Activated CD4-positive, alpha-beta T cell treated with anti-CD3 and anti-CD28 coated beads, Interleukin-2, amount 10 ng/mL, durations not matched to agents 7 days and 5 days (primary cell): ENCODE data around the gene GPR107. TPM values are rescaled to one million over a fixed set of nuclear protein-coding genes. Genes with fewer than 3 reads are reported as not detected.

ENCODE experiments used
- CTCF ChIA-PET: fragments of 350-600 bp; sonication (Branson Sonifier 250); formaldehyde crosslinking; loops from one replicate; lab custom pipeline; 2021; ENCODE audit warnings: antibody characterized with exemption; lab: Charles Lee
- POLR2A ChIA-PET: fragments of 350-600 bp; sonication (Branson Sonifier 250); formaldehyde crosslinking; loops from one replicate; lab custom pipeline; 2021; ENCODE audit warnings: antibody characterized with exemption; lab: Charles Lee
- DNase-seq: peaks from one replicate; pipeline ENCODE4 v3.0.0-alpha.2; 2020
- H3K27ac Mint-ChIP-seq: one replicate; pipeline ENCODE4 v1.8.0; 2021; ENCODE audit warnings: mild to moderate bottlenecking, moderate library complexity, mixed read lengths
- H3K27me3 Mint-ChIP-seq: one replicate; pipeline ENCODE4 v1.8.0; 2021; ENCODE audit warnings: mixed read lengths
- H3K36me3 Mint-ChIP-seq: one replicate; pipeline ENCODE4 v1.8.0; 2021; ENCODE audit warnings: low read depth, mixed read lengths
- H3K4me1 Mint-ChIP-seq: one replicate; pipeline ENCODE4 v1.8.0; 2021; ENCODE audit warnings: mixed read lengths
- H3K4me3 Mint-ChIP-seq: one replicate; pipeline ENCODE4 v1.8.0; 2021; ENCODE audit warnings: mild to moderate bottlenecking, moderate library complexity, mixed read lengths
- H3K9me3 Mint-ChIP-seq: one replicate; pipeline ENCODE4 v1.8.0; 2021; ENCODE audit warnings: mixed read lengths
- total RNA-seq, 2 experiments: library from RNA; stranded (reverse); gene quantifications; one replicate each; pipeline ENCODE4 v1.2.3, GENCODE V29; 2021

GPR107 gene
- total RNA-seq, 2 experiments from 2014 or later: 21.7 to 22.1 TPM

DNA sequence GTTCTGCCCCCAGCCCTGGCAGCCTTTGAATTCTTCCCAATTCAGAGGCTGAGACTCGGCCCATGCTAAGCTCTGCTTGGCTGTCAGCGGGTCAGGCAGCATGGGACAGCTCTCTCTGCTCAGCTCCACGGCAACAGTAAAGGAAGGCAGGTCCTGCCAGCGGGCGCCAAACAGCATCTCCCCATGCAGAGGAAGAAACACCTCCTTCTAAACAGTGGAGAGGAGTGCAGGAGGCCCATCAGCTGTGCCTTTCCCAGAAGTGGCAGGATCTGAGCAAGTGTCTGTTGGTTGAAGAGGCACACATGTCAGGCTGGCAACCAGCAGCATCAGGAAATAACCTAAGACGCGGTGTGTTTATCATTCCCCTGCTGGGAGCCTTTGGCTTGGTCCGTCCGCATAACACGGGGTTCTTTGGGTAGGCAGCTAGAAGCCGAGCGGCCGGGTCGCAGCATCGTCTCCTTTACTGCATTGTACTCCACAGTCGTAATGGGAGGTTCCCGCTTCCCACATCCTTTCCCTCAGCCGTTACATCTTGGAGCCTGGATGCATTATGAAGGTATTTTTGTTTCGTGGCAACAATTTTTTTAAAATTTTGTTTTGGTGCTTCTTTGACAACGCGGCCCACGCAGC, 75.8 kb downstream of the GPR107 start:
- H3K27ac Mint-ChIP-seq: peak overlapping the region; percentile 97
- DNase-seq: peak; percentile 13
- peaks cover 54% of the 10 kb centered on the region for H3K36me3 Mint-ChIP-seq
- H3K27me3 Mint-ChIP-seq: no peaks in the 10 kb centered on the region
- CTCF ChIA-PET: no interaction called here
- no peaks in the 10 kb centered on the region for H3K9me3 Mint-ChIP-seq
- POLR2A ChIA-PET: interaction anchor here (0.6 kb wide), 1 partner anchor 20 kb away, joined by 3 read pairs; no protein-coding TSS in a partner anchor
- peaks cover 56% of the 10 kb centered on the region for H3K4me1 Mint-ChIP-seq
- peak overlapping the region; percentile 73 for H3K4me3 Mint-ChIP-seq

DNA sequence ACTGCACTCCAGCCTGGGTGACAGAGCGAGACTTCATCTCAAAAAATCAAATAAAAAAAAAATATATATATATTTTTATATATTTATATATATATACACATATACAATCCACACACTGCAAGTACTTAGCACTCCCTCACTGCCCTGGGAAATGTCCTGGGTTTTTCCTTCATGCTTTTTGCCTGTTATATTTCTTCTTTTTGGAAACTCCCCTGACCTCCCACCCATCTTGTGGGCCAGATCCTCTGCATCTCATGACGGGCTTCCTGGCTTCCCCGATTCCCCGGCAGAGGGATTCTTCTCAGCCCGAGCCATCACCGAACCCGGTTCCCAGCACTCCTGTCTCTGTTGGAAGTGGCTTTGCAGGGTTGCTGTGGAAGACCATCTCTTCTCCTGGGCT, 79.0 kb downstream of the GPR107 start:
- ChIA-PET POLR2A (no interaction called here), CTCF (no interaction called here)
- H3K27me3 Mint-ChIP-seq: no peaks in the 10 kb centered on the region
- peaks cover 60% of the 10 kb centered on the region for H3K4me1 Mint-ChIP-seq
- no peak overlapping the region for H3K27ac Mint-ChIP-seq
- DNase-seq: no peak
- peaks cover 66% of the 10 kb centered on the region for H3K36me3 Mint-ChIP-seq
- no peaks in the 10 kb centered on the region for H3K9me3 Mint-ChIP-seq
- H3K4me3 Mint-ChIP-seq: no peak overlapping the region

DNA sequence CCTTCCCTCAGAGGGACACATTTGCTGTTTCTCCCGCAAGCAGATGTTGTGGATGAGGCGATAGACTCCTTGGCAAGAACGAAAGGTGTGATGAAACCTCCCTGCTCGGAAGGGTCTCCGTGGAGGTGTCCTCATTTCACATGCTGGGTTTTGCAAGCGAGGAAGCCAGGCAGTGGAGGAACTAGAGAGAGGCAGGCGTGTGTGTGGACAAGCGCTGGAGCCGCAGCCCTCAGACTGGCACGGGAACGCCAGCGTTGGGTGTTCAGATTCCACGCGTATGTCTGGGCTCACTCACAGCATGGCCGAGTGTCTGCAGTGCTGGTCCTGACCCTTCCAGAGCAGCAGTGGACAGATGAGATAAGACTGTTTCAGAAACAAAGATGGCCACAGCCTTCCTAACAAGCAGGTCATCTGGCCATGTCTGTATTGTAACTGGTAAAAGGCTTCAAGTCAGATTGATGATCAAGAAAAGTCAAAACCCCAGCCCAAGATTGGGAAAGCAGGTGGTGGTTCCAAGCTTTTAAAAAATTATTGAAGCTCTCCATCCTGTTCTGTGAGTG, 83.5 kb downstream of the GPR107 start:
- Mint-ChIP-seq H3K27ac (no peak overlapping the region), H3K36me3 (peaks cover 40% of the 10 kb centered on the region), H3K4me1 (peaks cover 51% of the 10 kb centered on the region), H3K4me3 (no peak overlapping the region), H3K9me3 (no peaks in the 10 kb centered on the region), H3K27me3 (no peaks in the 10 kb centered on the region)
- ChIA-PET CTCF (no interaction called here), POLR2A (no interaction called here)
- DNase-seq: no peak

DNA sequence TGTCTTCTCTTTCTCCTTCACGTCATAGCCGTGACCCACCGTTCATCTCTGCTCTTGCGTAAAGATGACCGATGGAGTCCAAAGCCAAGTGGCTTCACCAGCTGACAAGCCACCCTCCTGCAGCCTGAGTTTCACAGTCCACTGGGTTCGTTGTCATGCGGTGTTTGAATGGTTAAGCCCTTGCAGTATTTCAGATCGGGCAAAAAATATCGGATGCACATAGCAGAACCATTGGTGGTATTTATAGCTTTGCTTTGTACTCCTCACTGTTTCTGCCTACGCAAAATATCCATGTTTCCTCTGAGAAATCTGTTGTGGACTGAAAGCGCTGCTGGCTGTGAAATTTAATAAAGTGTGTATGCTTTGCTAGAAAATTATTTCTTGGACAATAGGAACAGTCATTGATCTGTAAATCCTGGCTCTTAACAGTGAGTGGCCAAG, 84.0 kb downstream of the GPR107 start:
- Mint-ChIP-seq H3K27ac (no peak overlapping the region), H3K27me3 (no peaks in the 10 kb centered on the region), H3K9me3 (no peaks in the 10 kb centered on the region), H3K36me3 (peaks cover 40% of the 10 kb centered on the region), H3K4me1 (peaks cover 49% of the 10 kb centered on the region), H3K4me3 (no peak overlapping the region)
- ChIA-PET CTCF (no interaction called here), POLR2A (no interaction called here)
- no peak for DNase-seq

- ChIA-PET POLR2A (interaction anchor here (0.9 kb wide), 1 partner anchor 10 kb away, joined by 3 read pairs; no protein-coding TSS in a partner anchor), CTCF (no interaction called here)
- Mint-ChIP-seq H3K9me3 (no peaks in the 10 kb centered on the region), H3K27ac (peak overlapping the region; percentile 64), H3K4me3 (no peak overlapping the region), H3K27me3 (peaks cover under 1% of the 10 kb centered on the region), H3K36me3 (peaks cover 34% of the 10 kb centered on the region), H3K4me1 (peaks cover 49% of the 10 kb centered on the region)
- DNase-seq: no peak
Observed at GRCh38 chr9:130138171-130138653, 84.5 kb downstream of the GPR107 start.

- ChIA-PET CTCF (no interaction called here), POLR2A (interaction anchor here (0.9 kb wide), 1 partner anchor 11 kb away, joined by 3 read pairs; no protein-coding TSS in a partner anchor)
- Mint-ChIP-seq H3K4me1 (peaks cover 53% of the 10 kb centered on the region), H3K4me3 (no peak overlapping the region), H3K9me3 (no peaks in the 10 kb centered on the region), H3K27me3 (peaks cover 6% of the 10 kb centered on the region), H3K36me3 (peaks cover 30% of the 10 kb centered on the region), H3K27ac (peak overlapping the region; percentile 64)
- peak; percentile 11 for DNase-seq
Observed at GRCh38 chr9:130138791-130139190, 85.1 kb downstream of the GPR107 start.

DNA sequence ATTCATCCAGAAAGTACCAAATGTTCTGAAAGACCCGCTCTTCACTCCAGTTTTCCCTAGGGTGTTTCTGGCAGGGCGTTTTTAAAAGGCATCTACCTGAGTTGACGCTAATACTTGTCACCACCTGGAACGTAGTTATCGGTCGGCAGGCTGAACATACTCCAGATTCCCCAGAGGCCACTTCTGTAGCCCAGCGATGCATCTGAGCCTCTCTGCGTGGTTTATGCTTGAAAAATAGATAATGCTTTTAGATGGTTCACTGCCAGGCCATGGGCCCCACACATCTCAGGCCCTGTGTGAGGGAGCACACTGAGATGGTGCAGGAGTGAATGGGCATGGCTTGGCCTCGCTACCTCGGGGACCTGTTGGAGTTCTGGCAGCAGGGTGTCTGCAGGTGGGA, 85.5 kb downstream of the GPR107 start:
- no peak overlapping the region for H3K4me3 Mint-ChIP-seq
- no peak overlapping the region for H3K27ac Mint-ChIP-seq
- peaks cover 57% of the 10 kb centered on the region for H3K4me1 Mint-ChIP-seq
- POLR2A ChIA-PET: interaction anchor here (0.9 kb wide), 1 partner anchor 11 kb away, joined by 3 read pairs; no protein-coding TSS in a partner anchor
- H3K9me3 Mint-ChIP-seq: no peaks in the 10 kb centered on the region
- CTCF ChIA-PET: no interaction called here
- peaks cover 30% of the 10 kb centered on the region for H3K36me3 Mint-ChIP-seq
- DNase-seq: no peak
- peaks cover 6% of the 10 kb centered on the region for H3K27me3 Mint-ChIP-seq

DNA sequence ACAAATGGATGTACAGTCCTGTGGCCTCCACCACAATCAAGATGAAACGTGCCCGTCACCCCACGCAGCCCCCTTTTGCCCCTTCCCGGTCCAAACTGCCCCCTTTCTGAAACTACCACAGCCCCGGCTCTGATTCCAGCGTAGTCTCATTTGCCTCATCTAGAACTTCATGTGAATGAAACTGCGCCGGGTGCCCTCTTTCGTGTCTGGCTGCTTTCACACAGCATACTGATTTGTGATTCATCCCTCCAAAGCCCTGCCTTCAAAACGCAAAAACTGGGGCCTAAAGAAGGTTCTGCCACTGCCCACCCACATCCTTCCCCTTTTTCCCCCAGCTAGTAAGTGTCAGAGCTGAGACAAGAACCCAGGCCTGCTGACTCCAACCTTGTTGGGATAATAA, 87.0 kb downstream of the GPR107 start:
- peak overlapping the region; percentile 64 for H3K27ac Mint-ChIP-seq
- H3K4me1 Mint-ChIP-seq: peaks cover 57% of the 10 kb centered on the region
- H3K9me3 Mint-ChIP-seq: no peaks in the 10 kb centered on the region
- ChIA-PET POLR2A (no interaction called here), CTCF (interaction anchor here (1.4 kb wide), 1 partner anchor 9 kb away, joined by 3 read pairs; no protein-coding TSS in a partner anchor)
- peaks cover 16% of the 10 kb centered on the region for H3K27me3 Mint-ChIP-seq
- peaks cover 20% of the 10 kb centered on the region for H3K36me3 Mint-ChIP-seq
- no peak for DNase-seq
- no peak overlapping the region for H3K4me3 Mint-ChIP-seq

- peaks cover 10% of the 10 kb centered on the region for H3K36me3 Mint-ChIP-seq
- H3K4me1 Mint-ChIP-seq: peaks cover 45% of the 10 kb centered on the region
- ChIA-PET CTCF (no interaction called here), POLR2A (no interaction called here)
- no peaks in the 10 kb centered on the region for H3K9me3 Mint-ChIP-seq
- no peak overlapping the region for H3K27ac Mint-ChIP-seq
- H3K4me3 Mint-ChIP-seq: no peak overlapping the region
- H3K27me3 Mint-ChIP-seq: peaks cover 21% of the 10 kb centered on the region
- no peak for DNase-seq
Observed at GRCh38 chr9:130142056-130142455, 88.3 kb downstream of the GPR107 start.

- Mint-ChIP-seq H3K4me3 (no peak overlapping the region), H3K27ac (no peak overlapping the region), H3K4me1 (peaks cover 40% of the 10 kb centered on the region), H3K9me3 (no peaks in the 10 kb centered on the region), H3K27me3 (peaks cover 21% of the 10 kb centered on the region), H3K36me3 (peaks cover 4% of the 10 kb centered on the region)
- no peak for DNase-seq
- CTCF ChIA-PET: interaction anchor here (2.5 kb wide), 1 partner anchor 30 kb away, joined by 7 read pairs; no protein-coding TSS in a partner anchor
- POLR2A ChIA-PET: no interaction called here
Observed at GRCh38 chr9:130142641-130143040, 88.9 kb downstream of the GPR107 start.

- DNase-seq: no peak
- CTCF ChIA-PET: interaction anchor here (0.6 to 2.5 kb wide), 3 partner anchors 21 to 84 kb away, joined by 3 to 7 read pairs (median 4); no protein-coding TSS in a partner anchor
- no peak overlapping the region for H3K27ac Mint-ChIP-seq
- POLR2A ChIA-PET: no interaction called here
- no peak overlapping the region for H3K4me3 Mint-ChIP-seq
- peaks cover 21% of the 10 kb centered on the region for H3K27me3 Mint-ChIP-seq
- H3K36me3 Mint-ChIP-seq: no peaks in the 10 kb centered on the region
- H3K9me3 Mint-ChIP-seq: no peaks in the 10 kb centered on the region
- H3K4me1 Mint-ChIP-seq: peaks cover 34% of the 10 kb centered on the region
Observed at GRCh38 chr9:130143279-130143893, 89.7 kb downstream of the GPR107 start.

- CTCF ChIA-PET: interaction anchor here (0.6 to 2.5 kb wide), 3 partner anchors 20 to 83 kb away, joined by 3 to 7 read pairs (median 4); no protein-coding TSS in a partner anchor
- DNase-seq: no peak
- Mint-ChIP-seq H3K36me3 (no peaks in the 10 kb centered on the region), H3K9me3 (no peaks in the 10 kb centered on the region), H3K4me1 (peaks cover 28% of the 10 kb centered on the region), H3K27ac (no peak overlapping the region), H3K4me3 (no peak overlapping the region), H3K27me3 (peaks cover 21% of the 10 kb centered on the region)
- POLR2A ChIA-PET: no interaction called here
Observed at GRCh38 chr9:130143958-130144366, 90.3 kb downstream of the GPR107 start.

- Mint-ChIP-seq H3K9me3 (no peaks in the 10 kb centered on the region), H3K4me1 (peaks cover 21% of the 10 kb centered on the region), H3K36me3 (no peaks in the 10 kb centered on the region), H3K4me3 (no peak overlapping the region), H3K27ac (no peak overlapping the region), H3K27me3 (peaks cover 21% of the 10 kb centered on the region)
- no peak for DNase-seq
- ChIA-PET CTCF (interaction anchor here (2.5 kb wide), 1 partner anchor 32 kb away, joined by 7 read pairs; no protein-coding TSS in a partner anchor), POLR2A (no interaction called here)
Observed at GRCh38 chr9:130144703-130145102, 91.0 kb downstream of the GPR107 start.
